22Rv1 (cell line): ENCODE results near the gene SYT8.

Experiments
- CTCF ChIP-seq: fragments of 450-650 bp; IDR thresholded peaks from 2 replicates; pipeline ENCODE4 v1.5.1; 2017; ENCODE audit warnings: mild to moderate bottlenecking
- ZFX ChIP-seq: fragments of 450-650 bp; IDR thresholded peaks from 2 replicates; pipeline ENCODE4 v1.6.1; 2017; ENCODE audit warnings: antibody characterized with exemption, borderline replicate concordance

DNA sequence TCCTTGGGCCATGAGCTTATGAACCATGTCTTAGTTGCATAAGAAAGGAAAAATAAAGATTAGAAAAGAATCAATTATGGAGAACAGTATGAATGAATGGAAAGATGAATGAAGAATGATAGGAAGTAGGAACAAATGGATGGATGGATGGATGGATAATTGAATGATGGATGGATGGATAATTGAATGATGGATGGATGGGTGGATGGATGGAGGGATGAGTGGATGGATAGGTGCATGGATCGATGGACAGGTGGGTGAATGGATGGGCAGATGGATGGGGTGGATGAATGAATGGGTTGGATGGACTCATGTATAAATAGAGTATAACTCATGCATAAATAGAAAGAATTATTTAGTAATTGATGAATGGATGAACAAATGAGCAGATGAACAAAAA lies 25.3 kb downstream of the SYT8 start:
- TF ChIP-seq CTCF, result no peak
- TF ChIP-seq ZFX, result no peak
